Stimulated activated CD8-positive, alpha-beta memory T cell treated with anti-CD3 and anti-CD28 coated beads, Interleukin-12 subunit alpha, Interleukin-12 subunit beta, amount 100 ng/mL, for 24 hours (primary cell): Measurements from ENCODE around the gene C5AR1.
"Not testable (repeated sequence)": the region's sequence is repeated elsewhere in the genome, so short reads cannot be mapped to it uniquely, and the experiment has no call there.

Experiments used
- DNase-seq: peaks from one replicate; pipeline ENCODE4 v3.0.0-alpha.2; 2020; ENCODE audit errors: extremely low read depth

Gene C5AR1

DNA sequence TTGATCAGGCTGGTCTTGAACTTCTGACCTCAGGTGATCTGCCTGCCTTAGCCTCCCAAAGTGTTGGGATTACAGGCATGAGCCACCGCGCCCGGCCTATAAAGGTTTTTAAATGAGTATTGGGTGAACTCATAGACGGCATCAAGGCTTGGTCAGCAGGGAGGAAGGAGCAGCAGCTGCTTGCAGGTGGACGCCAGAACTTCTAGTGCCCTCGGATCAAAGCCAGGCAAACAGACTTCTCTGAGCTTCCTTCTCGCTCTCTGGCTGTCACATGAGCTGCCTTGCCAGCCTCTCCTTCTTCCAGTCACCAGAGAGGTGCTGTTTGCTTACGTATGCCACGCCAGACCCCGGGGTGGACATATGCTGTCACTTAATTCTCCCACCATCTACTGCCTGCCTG lies 55.8 kb downstream of the C5AR1 start:
- not testable (repeated sequence) for DNase-seq

DNA sequence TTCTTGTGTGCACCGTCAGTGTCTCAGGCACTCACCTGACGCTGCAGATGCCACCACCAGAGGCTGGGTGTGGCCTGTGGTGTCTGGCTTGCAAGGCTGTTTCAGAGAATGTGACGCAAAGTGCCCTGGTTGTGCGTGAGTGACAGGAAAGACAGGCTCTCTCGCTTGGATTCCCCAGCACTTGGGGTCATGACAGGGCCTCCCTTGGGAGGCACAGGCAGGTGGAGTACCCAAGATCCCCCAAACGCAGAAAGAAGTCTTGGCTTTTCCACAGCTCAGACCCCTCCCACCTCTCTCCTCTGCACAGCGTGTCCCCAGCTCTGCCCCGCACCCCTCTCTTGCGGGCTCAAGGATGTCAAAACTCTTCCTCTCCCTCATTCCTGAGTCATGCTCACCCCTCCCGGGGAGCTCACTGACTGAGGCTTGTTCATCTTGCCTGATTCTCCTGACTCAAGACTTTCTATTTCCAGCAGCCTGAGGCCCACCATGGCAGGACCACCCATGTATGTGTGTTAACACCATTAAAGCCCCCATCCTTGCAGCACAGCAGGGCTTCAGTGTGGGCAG lies 60.5 kb downstream of the C5AR1 start:
- no peak for DNase-seq

DNA sequence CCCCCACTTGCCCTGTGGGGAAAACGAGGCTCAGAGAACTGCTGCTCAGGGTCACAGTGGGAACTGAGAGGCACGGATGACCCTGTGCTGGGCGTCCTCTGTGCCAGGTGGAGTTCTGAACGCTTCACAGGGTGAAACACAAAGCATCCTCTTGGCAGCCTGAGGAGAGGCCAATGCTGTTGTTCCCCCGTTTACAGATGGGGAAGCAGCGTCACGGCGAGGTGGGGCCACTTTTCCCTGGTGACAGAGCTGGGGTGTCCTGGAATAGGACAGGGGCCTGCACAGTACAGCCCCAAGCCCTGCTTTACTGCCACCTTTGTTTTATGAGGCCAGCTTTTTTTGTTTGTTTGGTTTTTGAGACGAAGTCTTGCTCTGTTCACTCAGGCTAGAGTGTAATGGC lies 61.6 kb downstream of the C5AR1 start:
- DNase-seq: no peak
